LNCaP clone FGC (cell line): ENCODE measurements around the gene OMP.

Experiments used
- DNase-seq: peaks from one replicate; pipeline ENCODE4 v3.0.0-alpha.2; 2011; ENCODE audit warnings: low read depth
- H3K4me3 ChIP-seq: 2 replicates; pipeline ENCODE4 v1.5.1; 2011; ENCODE audit warnings: mild to moderate bottlenecking, low read depth, low read length, control low read depth
- TF ChIP-seq, protein P1 (sequence below): IDR thresholded peaks from 2 replicates; pipeline ENCODE4 v1.5.1; 2012; ENCODE audit warnings: mild to moderate bottlenecking; ENCODE audit not compliant: control insufficient read depth, insufficient read depth; ENCODE audit errors: extremely low read depth

Gene OMP

DNA sequence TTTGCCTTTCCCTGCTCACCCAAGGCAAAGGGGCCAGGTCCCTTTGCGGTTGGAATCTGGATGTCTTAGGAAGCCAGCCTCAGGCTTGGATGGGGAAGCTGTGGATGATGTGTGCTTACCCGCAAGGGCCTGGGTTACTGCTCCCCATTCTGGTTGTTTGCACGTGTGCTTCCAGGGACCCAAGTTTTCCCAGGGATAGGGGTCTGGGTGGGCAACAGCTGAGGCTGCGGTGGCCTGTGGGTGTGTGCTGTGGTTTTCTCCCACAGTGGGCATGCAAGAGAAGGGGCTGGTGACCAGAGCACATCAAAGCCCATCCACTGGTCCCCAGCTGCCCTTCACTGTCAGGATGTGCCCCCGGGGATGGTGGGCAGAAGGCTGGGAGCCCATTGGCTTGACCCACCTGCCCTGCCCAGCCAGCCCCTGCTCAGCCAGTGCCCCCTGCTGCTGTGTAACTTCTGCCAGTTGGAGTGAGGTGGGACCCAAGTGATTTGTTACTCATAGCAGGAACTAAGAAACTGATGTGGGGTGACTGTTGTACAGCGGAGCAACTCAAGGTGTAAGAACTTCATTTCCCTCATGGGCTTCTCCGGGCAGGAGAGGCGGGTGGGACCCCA lies 32.6 kb upstream of the OMP start:
- H3K4me3 ChIP-seq: no peak overlapping the region
- TF ChIP-seq, protein P1, sequence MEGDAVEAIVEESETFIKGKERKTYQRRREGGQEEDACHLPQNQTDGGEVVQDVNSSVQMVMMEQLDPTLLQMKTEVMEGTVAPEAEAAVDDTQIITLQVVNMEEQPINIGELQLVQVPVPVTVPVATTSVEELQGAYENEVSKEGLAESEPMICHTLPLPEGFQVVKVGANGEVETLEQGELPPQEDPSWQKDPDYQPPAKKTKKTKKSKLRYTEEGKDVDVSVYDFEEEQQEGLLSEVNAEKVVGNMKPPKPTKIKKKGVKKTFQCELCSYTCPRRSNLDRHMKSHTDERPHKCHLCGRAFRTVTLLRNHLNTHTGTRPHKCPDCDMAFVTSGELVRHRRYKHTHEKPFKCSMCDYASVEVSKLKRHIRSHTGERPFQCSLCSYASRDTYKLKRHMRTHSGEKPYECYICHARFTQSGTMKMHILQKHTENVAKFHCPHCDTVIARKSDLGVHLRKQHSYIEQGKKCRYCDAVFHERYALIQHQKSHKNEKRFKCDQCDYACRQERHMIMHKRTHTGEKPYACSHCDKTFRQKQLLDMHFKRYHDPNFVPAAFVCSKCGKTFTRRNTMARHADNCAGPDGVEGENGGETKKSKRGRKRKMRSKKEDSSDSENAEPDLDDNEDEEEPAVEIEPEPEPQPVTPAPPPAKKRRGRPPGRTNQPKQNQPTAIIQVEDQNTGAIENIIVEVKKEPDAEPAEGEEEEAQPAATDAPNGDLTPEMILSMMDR: no peak
- no peak for DNase-seq

DNA sequence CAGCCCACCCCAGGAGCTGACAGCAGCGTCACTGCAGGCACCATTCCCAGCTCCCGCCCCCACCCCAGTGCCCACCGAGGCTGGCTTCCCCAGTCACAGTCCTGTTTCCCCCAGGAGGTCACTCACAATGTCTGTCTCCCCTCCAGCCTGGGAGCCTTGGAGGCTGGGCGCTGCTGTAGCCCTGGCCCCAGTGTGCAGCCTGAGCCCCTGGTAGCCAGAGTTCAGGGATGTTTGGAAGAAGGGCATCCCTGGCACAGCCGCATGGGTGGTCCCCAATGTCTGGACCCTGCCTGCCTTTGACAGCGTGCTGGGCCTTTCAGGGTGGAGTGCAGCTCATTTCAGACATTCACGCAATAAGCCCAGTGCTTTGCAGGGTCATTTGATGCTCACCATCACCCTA lies 31.6 kb upstream of the OMP start:
- H3K4me3 ChIP-seq: no peak overlapping the region
- TF ChIP-seq, protein P1: no peak
- DNase-seq: no peak

DNA sequence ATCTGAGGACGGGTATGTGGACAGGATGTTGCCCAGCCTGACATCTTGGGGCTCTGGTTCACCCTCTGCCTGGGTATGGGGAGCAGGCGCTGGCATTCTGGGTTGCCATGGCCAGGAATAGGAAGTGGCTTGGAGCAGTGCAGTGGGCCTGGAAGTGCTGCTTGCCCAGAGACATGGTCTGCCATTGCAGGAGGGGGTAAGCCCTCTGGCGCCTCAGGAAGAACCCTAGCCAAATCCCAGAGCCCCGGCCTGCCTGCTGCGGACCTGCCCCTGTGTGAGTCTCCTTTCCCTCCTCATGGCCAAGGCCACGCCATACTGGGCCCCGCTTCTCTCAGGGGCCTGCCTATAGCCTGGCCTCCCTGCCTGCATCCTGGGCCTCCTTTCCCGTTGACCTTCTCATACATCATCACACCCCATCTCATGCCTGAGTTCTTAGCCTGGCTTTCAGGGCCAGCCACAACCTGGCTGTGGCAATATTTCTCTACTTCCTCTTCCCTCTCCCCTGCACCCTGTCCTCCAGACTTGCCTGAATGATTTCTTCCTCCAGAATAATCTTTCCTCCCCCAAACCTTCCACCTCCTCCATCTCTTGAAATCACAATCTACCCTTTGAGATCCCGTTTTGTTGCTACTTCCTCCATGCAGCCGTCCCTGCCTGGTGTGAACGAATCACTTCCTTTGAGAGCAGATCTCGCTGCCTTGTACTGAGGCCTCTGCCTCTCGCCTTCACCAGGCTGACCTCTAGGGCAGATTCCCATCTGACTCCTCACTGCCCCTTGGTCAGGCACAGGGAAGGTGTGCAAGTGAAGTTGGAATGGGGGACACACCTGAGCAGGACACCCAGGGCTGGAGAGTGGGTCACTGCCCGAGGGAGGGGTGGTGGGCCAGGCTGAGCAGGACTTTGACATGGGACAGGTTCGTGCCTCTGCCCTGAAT lies 30.7 kb upstream of the OMP start:
- TF ChIP-seq, protein P1: no peak
- DNase-seq: no peak
- H3K4me3 ChIP-seq: no peak overlapping the region

DNA sequence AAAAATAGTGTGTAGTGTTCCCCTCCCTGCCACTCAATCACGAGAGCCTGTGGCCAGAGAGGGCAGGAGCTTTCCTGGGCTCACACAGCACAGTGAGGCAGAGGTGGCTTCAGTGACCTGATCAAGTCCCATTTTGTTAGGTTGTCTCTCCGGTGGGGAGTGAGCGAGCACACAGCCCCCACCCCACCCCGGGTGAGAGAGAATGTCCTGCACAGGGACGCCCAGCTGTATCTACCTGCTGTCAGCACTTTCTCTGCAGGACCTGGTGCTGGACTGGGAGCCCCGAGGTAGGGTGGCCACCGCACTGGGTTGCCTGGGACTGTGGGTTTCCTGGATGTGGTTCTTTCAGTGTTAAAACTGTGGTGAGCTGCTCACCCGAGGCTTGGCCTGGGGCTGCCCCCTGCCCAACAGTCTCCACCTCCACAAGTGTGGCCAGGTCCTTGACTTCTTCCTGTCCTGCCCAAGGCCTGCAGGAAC lies 29.8 kb upstream of the OMP start:
- TF ChIP-seq, protein P1: no peak
- DNase-seq: no peak
- H3K4me3 ChIP-seq: no peak overlapping the region

DNA sequence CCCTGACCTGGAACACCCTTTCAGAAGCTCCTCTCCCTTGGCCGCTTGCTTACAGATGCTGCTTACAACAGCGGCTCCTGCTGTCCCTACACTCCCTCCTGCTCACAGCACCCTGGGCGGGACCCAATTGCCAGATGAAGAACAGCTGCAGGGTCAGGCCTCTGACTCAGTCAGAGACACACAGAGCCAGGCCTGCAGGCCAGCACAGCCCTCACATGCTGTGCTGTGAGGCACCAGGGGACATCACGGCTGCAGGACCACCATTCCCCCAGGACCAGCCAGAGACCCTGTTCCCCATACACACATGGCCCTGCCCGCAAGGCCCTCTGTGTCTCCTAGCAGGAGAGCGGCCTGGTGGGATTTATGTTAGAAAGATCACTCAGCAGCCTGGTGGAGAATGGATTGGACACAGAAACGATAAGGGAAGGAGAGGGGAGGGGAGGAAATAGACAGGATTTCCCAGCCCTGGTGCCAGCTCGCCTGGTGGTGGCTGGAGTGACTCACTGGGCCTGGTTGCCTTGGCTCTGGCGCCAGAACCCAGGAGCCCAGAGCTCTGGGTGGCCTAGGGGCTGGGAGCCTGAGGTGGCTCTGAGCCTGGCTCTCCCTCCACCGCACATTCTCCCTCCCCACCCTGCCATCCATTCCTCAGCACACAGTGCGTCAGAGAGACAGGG lies 29.2 kb upstream of the OMP start:
- H3K4me3 ChIP-seq: no peak overlapping the region
- no peak for DNase-seq
- TF ChIP-seq, protein P1: no peak

DNA sequence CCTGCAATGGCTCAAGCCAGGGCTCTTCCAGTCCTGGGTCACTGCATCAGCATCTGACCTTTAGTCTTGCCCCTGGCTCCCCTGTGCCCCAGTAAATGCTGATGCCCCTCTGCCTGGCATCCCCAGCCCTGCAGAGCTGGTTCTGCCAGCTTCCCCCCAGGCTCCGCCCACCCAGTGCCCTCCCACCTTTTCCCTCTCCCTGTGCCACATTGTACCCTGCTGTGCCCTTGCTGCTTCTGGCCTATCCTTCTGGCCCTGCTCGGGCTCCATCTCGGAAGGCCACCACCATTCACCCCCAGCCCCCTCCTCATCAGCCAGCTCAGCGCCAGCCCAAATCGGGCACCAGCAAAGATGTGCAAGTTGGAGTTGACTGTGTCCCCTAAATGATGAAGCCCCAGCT lies 28.4 kb upstream of the OMP start:
- H3K4me3 ChIP-seq: no peak overlapping the region
- no peak for DNase-seq
- TF ChIP-seq, protein P1: no peak
